GM21723 (cell line): ENCODE results near the gene COQ8A.

Source experiments
- ATAC-seq: cut with Tn5 transposase; IDR thresholded peaks from one replicate; pipeline ENCODE4 v1.9.1; 2021; ENCODE audit warnings: mild to moderate bottlenecking, moderate library complexity; ENCODE audit not compliant: unreplicated experiment

Gene COQ8A

GRCh38 chr1:226972931-226973330 is 32.8 kb downstream of the COQ8A start:
- no peak for ATAC-seq

- ATAC-seq = no peak
Measured at GRCh38 chr1:226973371-226973897, 33.3 kb downstream of the COQ8A start.

- no peak for ATAC-seq
Measured at GRCh38 chr1:226973898-226974543, 33.9 kb downstream of the COQ8A start.

- ATAC-seq = no peak
Measured at GRCh38 chr1:226974544-226975258, 34.6 kb downstream of the COQ8A start.

- no peak for ATAC-seq
Measured at GRCh38 chr1:226975259-226976250, 35.5 kb downstream of the COQ8A start.

GRCh38 chr1:226976276-226976977 is 36.3 kb downstream of the COQ8A start:
- no peak for ATAC-seq

- ATAC-seq = no peak
Measured at GRCh38 chr1:226976978-226977642, 37.0 kb downstream of the COQ8A start.

GRCh38 chr1:226977643-226978431 is 37.7 kb downstream of the COQ8A start:
- no peak for ATAC-seq

GRCh38 chr1:226978432-226979114 is 38.5 kb downstream of the COQ8A start:
- ATAC-seq = no peak

- no peak for ATAC-seq
Measured at GRCh38 chr1:226979115-226979516, 39.0 kb downstream of the COQ8A start.

GRCh38 chr1:226979517-226980121 is 39.5 kb downstream of the COQ8A start:
- ATAC-seq = no peak

- ATAC-seq = no peak
Measured at GRCh38 chr1:226980122-226980560, 40.0 kb downstream of the COQ8A start.

GRCh38 chr1:226980565-226981385 is 40.7 kb downstream of the COQ8A start:
- no peak for ATAC-seq

- no peak for ATAC-seq
Measured at GRCh38 chr1:226981386-226981817, 41.3 kb downstream of the COQ8A start.

- ATAC-seq = no peak
Measured at GRCh38 chr1:226981838-226982237, 41.7 kb downstream of the COQ8A start.

- ATAC-seq = no peak
Measured at GRCh38 chr1:226982451-226983177, 42.5 kb downstream of the COQ8A start.
